GM12872 (cell line): Measurements from ENCODE around the gene AKT1S1.

ENCODE experiments used
- TF ChIP-seq, protein P1 (sequence below): IDR thresholded peaks from 3 replicates; pipeline ENCODE4 v1.5.1; 2011; ENCODE audit warnings: low read depth, mild to moderate bottlenecking, low read length, moderate library complexity; ENCODE audit not compliant: insufficient read depth

Gene AKT1S1

DNA sequence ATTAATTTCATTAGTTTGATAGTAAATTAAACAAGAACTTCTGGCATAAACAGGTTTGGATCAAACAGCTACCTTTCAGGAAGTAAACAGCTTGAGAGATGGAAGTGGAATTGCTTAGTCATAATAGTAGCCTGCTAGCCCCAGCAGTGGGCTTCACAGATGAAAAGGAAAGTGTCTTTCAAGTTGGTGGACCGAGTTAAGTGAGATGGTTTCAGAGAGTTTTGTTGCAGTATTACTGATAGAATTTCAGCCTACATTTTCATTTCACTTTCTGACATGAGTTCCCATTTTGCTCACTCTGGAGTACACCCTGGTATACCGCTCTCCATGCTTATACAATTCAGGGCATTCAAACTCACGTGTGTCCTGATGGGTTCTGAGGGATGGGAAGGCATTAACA lies 28.2 kb downstream of the AKT1S1 start:
- TF ChIP-seq, protein P1, sequence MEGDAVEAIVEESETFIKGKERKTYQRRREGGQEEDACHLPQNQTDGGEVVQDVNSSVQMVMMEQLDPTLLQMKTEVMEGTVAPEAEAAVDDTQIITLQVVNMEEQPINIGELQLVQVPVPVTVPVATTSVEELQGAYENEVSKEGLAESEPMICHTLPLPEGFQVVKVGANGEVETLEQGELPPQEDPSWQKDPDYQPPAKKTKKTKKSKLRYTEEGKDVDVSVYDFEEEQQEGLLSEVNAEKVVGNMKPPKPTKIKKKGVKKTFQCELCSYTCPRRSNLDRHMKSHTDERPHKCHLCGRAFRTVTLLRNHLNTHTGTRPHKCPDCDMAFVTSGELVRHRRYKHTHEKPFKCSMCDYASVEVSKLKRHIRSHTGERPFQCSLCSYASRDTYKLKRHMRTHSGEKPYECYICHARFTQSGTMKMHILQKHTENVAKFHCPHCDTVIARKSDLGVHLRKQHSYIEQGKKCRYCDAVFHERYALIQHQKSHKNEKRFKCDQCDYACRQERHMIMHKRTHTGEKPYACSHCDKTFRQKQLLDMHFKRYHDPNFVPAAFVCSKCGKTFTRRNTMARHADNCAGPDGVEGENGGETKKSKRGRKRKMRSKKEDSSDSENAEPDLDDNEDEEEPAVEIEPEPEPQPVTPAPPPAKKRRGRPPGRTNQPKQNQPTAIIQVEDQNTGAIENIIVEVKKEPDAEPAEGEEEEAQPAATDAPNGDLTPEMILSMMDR: no peak

DNA sequence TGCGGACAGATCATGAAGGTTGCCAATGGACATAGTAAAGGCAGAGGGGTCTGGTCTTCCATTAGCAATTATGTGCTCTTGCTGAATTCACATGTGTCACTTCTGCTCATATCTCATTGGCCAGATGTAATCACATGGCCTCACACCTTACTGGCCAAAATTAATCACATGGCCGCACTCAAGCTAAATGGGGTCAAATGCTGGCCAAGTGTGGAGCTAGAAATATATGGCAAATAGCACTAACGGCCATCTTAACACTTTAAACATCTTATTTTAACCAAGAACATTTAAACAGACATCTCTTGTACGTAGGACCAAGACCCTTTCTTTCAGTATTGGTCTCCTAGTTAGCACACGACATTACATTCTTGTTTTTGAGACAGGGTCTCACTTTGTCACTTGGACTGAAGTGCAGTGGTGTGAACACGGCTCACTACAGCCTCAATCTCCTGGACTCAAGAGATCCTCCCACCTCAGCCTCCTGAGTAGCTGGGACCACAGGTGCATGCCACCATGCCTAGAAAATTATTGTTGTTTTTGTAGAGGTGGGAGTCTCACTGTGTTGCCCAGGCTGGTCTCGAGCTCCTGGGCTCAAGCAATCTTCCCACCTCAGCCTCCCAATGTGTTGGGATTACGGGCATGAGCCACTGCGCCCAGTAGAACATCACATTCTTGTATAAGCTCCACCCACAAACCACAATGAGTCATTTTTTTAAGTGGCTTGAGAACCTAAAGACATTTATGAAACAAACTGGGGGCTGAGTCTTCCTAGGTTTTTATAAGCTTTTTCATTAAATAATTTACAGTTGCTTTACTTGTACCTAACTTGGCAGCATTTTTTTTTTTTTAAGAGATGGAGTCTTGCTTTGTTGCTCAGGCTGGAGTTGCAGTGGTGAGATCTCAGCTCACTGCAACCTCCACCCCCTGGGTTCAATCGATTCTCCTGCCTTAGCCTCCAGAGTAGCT lies 29.1 kb downstream of the AKT1S1 start:
- TF ChIP-seq, protein P1: no peak

DNA sequence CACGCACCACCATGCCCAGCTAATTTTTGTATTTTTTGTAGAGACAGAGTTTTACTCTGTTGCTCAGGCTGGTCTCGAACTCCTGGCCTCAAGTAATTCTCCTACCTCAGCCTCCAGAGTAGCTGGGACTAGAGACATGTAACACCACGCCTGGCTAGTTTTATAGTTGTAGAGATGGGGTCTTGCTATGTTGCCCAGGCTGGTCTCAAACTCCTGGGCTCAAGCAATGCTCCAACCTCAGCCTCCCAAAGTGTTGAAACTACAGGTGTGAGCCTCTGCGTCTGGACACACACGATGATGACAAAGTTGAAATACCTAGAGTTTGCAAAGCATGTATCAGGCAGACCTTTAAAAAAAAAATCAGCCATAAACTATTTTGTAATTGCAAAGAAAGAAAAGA lies 30.7 kb downstream of the AKT1S1 start:
- TF ChIP-seq, protein P1: no peak

DNA sequence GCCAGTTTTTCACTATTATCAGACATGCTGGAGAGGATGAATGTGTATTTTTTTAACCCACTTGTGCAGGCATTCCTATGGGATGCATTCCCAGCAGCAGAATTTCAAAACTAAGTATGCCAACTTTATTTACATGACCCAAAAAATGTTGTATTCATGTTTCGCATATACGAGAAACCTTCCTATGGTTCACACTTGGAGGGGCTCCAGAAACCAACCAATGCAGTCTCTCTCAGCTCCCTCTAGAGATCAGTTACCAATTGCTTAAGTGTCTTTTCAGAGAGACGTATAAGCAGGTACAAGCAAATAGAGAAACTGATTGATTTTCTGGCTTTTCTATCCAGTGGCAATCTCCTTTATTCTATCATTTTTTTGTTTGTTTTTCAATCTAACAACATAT lies 31.7 kb downstream of the AKT1S1 start:
- TF ChIP-seq, protein P1: no peak

DNA sequence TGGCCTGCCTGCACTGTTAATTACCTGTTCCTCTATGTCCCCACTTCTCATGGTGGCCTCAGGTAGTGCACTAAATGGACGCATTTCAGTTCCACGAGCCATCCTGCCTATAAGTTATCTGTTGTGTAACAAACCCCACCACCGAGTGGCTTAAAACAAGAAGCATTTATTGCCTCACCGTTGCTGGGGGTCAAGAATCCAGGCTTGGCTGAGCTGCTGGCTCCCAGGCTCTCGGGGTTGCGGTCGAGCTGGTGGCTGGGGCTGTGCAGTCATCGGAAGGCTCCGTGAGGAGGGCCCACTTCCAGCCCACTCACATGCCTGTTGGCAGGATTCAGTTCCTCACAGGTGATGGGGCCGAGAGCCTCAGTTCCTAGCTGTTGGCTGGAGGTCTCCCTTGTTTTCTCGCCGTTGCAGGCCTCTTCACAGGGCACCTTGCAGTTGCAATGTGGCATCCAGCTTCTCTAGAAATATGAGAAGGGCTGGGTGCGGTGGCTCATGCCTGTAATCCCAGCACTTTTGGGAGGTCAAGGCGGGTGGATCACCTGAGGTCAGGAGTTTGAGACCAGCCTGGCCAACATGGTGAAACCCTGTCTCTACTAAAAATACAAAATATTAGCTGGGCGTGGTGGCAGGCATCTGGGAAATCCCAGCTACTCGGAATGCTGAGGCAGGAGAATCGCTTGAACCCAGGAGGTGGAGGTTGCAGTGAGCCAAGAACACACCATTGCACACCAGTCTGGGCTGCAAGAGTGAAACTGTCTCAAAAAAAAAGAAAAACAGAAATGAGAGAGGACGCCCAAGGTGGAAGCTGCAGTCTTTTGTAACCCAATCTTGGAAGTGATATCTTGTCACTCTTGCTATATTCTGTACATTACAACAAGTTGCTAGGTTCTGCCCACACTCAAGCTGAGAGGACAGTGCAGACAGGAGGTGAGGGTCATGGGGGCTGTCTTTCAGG lies 32.7 kb downstream of the AKT1S1 start:
- TF ChIP-seq, protein P1: no peak

DNA sequence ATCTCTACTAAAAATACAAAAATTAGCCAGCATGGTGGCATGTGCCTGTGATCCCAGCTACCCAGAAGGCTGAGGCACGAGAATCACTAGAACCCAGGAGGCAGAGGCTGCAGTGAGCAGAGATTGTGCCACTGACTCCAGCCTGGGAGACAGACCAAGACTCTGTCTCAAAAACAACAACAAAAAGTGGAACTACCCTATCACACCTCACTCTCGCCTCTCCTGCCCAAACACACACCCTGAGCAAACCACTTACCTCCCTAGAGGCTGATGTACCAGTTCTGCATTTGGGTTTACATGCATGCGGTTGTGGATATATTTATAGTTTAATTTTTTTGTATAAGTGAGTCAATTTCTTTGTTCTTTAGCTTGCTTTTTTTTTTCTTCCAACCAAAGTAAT lies 33.9 kb downstream of the AKT1S1 start:
- TF ChIP-seq, protein P1: no peak

DNA sequence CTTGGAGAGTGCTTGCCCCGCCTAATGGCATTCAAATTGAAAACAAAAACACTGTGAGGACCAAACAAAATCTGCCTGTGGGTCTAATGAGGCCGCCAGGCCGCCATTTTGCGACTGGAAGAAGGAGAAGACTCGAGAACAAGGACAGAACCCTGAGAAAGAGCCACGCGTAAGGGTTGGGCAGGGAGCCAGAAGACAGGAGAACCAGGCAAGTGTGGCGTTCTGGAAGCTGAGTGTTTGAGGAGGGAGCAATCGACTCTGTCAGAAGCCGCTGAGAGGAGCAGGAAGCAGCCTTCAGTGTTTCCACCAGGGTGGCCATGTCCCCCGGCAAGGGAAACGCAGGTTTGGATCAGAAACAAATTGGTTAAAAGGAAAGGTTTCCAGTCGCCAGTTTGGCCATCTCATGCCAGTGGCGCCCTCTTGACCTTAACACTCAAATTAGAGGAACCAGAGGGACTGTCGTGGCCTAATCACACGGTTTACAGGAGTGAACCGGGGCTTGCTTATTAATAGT lies 36.4 kb downstream of the AKT1S1 start:
- TF ChIP-seq, protein P1: no peak
